NT2/D1 (cell line): ENCODE results near the gene IPCEF1.

Experiments
- DNase-seq: peaks from one replicate; pipeline ENCODE4 v3.0.0-alpha.2; 2011; ENCODE audit warnings: low read depth, low spot score
- H3K27me3 ChIP-seq: 2 replicates; pipeline ENCODE4 v1.6.0; 2011; ENCODE audit warnings: mild to moderate bottlenecking; ENCODE audit not compliant: insufficient read length, insufficient read depth
- H3K36me3 ChIP-seq: 2 replicates; pipeline ENCODE4 v1.6.1; 2011; ENCODE audit warnings: mild to moderate bottlenecking, low read length, mixed read lengths; ENCODE audit not compliant: insufficient read depth, insufficient read length
- H3K4me1 ChIP-seq: 2 replicates; pipeline ENCODE4 v1.5.1; 2011; ENCODE audit not compliant: insufficient read depth, insufficient read length
- H3K4me3 ChIP-seq: 2 replicates; pipeline ENCODE4 v1.5.1; 2011; ENCODE audit warnings: low read depth; ENCODE audit not compliant: insufficient read length
- H3K9ac ChIP-seq: 2 replicates; pipeline ENCODE4 v1.6.0; 2011; ENCODE audit warnings: low read depth; ENCODE audit not compliant: insufficient read length
- H3K9me3 ChIP-seq: 2 replicates; pipeline ENCODE4 v1.5.1; 2011; ENCODE audit warnings: mild to moderate bottlenecking, low read length; ENCODE audit not compliant: insufficient read depth
- SUZ12 ChIP-seq: IDR thresholded peaks from 2 replicates; pipeline ENCODE4 v1.6.1; 2011; ENCODE audit not compliant: insufficient read length, insufficient read depth; ENCODE audit errors: extremely low read depth
- YY1 ChIP-seq: IDR thresholded peaks from 2 replicates; pipeline ENCODE4 v1.6.1; 2011; ENCODE audit not compliant: insufficient read length, insufficient read depth
- ZNF274 ChIP-seq: IDR thresholded peaks from 2 replicates; pipeline ENCODE4 v1.6.1; 2011; ENCODE audit warnings: mild to moderate bottlenecking, low read depth, low read length

Gene IPCEF1

GRCh38 chr6:154373971-154374370, 17.4 kb upstream of the IPCEF1 start:
- no peak for DNase-seq
- H3K9me3 ChIP-seq = no peaks in the 10 kb centered on the region; the same call in 1 of the 2 replicates
- TF ChIP-seq YY1 = no peak
- TF ChIP-seq SUZ12 = no peak
- TF ChIP-seq ZNF274 = no peak
- no peak overlapping the region for H3K4me3 ChIP-seq
- no peaks in the 10 kb centered on the region for H3K4me1 ChIP-seq
- no peaks in the 10 kb centered on the region for H3K36me3 ChIP-seq
- no peak overlapping the region for H3K9ac ChIP-seq
- H3K27me3 ChIP-seq = no peaks in the 10 kb centered on the region

- TF ChIP-seq SUZ12 (no peak), ZNF274 (no peak), YY1 (no peak)
Measured at GRCh38 chr6:154371281-154371680, 14.7 kb upstream of the IPCEF1 start.

GRCh38 chr6:154370545-154370944, 13.9 kb upstream of the IPCEF1 start:
- H3K9me3 ChIP-seq = no peaks in the 10 kb centered on the region; the same call in 1 of the 2 replicates
- H3K4me3 ChIP-seq = no peak overlapping the region
- no peaks in the 10 kb centered on the region for H3K36me3 ChIP-seq
- no peak overlapping the region for H3K9ac ChIP-seq
- no peaks in the 10 kb centered on the region for H3K4me1 ChIP-seq
- no peak for DNase-seq
- H3K27me3 ChIP-seq = no peaks in the 10 kb centered on the region
- TF ChIP-seq SUZ12 (no peak), YY1 (no peak), ZNF274 (no peak)

More at GRCh38 chr6:154371281-154371680, 14.7 kb upstream of the IPCEF1 start:
- no peaks in the 10 kb centered on the region for H3K27me3 ChIP-seq
- no peaks in the 10 kb centered on the region for H3K36me3 ChIP-seq
- no peak for DNase-seq
- H3K4me3 ChIP-seq = no peak overlapping the region
- H3K9ac ChIP-seq = no peak overlapping the region
- no peaks in the 10 kb centered on the region; the same call in 1 of the 2 replicates for H3K9me3 ChIP-seq
- H3K4me1 ChIP-seq = no peaks in the 10 kb centered on the region

- H3K4me3 ChIP-seq = no peak overlapping the region
- TF ChIP-seq ZNF274 (no peak), YY1 (no peak), SUZ12 (no peak)
- DNase-seq = no peak
- H3K9me3 ChIP-seq = no peaks in the 10 kb centered on the region
- no peaks in the 10 kb centered on the region for H3K36me3 ChIP-seq
- H3K4me1 ChIP-seq = no peaks in the 10 kb centered on the region
- H3K27me3 ChIP-seq = no peaks in the 10 kb centered on the region
- H3K9ac ChIP-seq = no peak overlapping the region
Measured at GRCh38 chr6:154367839-154368695, 11.5 kb upstream of the IPCEF1 start.

GRCh38 chr6:154367336-154367735, 10.7 kb upstream of the IPCEF1 start:
- no peaks in the 10 kb centered on the region for H3K9me3 ChIP-seq
- no peak overlapping the region for H3K9ac ChIP-seq
- no peak overlapping the region for H3K4me3 ChIP-seq
- no peaks in the 10 kb centered on the region for H3K27me3 ChIP-seq
- H3K4me1 ChIP-seq = no peaks in the 10 kb centered on the region
- no peak for TF ChIP-seq SUZ12
- TF ChIP-seq YY1 = no peak
- TF ChIP-seq ZNF274 = no peak
- H3K36me3 ChIP-seq = no peaks in the 10 kb centered on the region
- DNase-seq = no peak

GRCh38 chr6:154363821-154364220, 7.2 kb upstream of the IPCEF1 start:
- H3K9ac ChIP-seq = no peak overlapping the region
- no peaks in the 10 kb centered on the region for H3K36me3 ChIP-seq
- H3K27me3 ChIP-seq = no peaks in the 10 kb centered on the region
- H3K9me3 ChIP-seq = no peaks in the 10 kb centered on the region
- TF ChIP-seq ZNF274 = no peak
- TF ChIP-seq YY1 = no peak
- TF ChIP-seq SUZ12 = no peak
- H3K4me3 ChIP-seq = no peak overlapping the region
- no peak for DNase-seq
- no peaks in the 10 kb centered on the region for H3K4me1 ChIP-seq

- no peak overlapping the region for H3K9ac ChIP-seq
- TF ChIP-seq SUZ12 = no peak
- no peak for TF ChIP-seq ZNF274
- no peak for TF ChIP-seq YY1
- no peaks in the 10 kb centered on the region for H3K27me3 ChIP-seq
- no peaks in the 10 kb centered on the region for H3K9me3 ChIP-seq
- H3K4me1 ChIP-seq = no peaks in the 10 kb centered on the region
- H3K4me3 ChIP-seq = no peak overlapping the region
- no peaks in the 10 kb centered on the region for H3K36me3 ChIP-seq
- no peak for DNase-seq
Measured at GRCh38 chr6:154361476-154361875, 4.9 kb upstream of the IPCEF1 start.
